Lower leg skin (tissue), 3 donors: ENCODE measurements around the gene BCAS4.

Source experiments
- CTCF ChIP-seq, 3 donors: fragments of 450-650 bp; IDR thresholded peaks; one replicate each; pipeline ENCODE4 v1.5.1; 2016; ENCODE audit warnings: antibody characterized with exemption in 3 of 3, mild to moderate bottlenecking in 3 of 3, moderate library complexity in 2 of 3
- POLR2A ChIP-seq, 2 donors: fragments of 450-650 bp; IDR thresholded peaks; one replicate each; pipeline ENCODE4 v1.6.1; 2016 to 2017; ENCODE audit warnings: antibody characterized with exemption in 2 of 2, mild to moderate bottlenecking in 1 of 2, moderate library complexity in 1 of 2

- TF ChIP-seq CTCF (IDR thresholded peaks at IDR 0.05) = no peak
- TF ChIP-seq POLR2A (IDR thresholded peaks at IDR 0.05) = no peak
Observed at GRCh38 chr20:50915424-50915823, 120.6 kb downstream of the BCAS4 start.
